Heart left ventricle (tissue), 16 donors: ENCODE results near the gene SPRYD7. TPM values are rescaled to one million over a fixed set of nuclear protein-coding genes. Genes with fewer than 3 reads are reported as not detected.

Experiments used
- ATAC-seq, 4 donors: fragments of 200-7000 bp; cut with Tn5 transposase; one replicate each; pipeline ENCODE4 v1.9.1; 2020 to 2022; ENCODE audit warnings: moderate library complexity in 4 of 4, mild to moderate bottlenecking in 3 of 4, moderate number of reproducible peaks in 1 of 4
- DNase-seq, 5 donors: peaks; one replicate each; pipeline ENCODE4 v3.0.0-alpha.2; 2020
- H3K27ac ChIP-seq, 12 donors: fragments of 200-600 bp; sonication (generic) in 4 of 12; one replicate each; pipeline versions ENCODE4 v1.5.0 to v1.8.0; 2016 to 2022; ENCODE audit warnings: mild to moderate bottlenecking in 2 of 12
- H3K27me3 ChIP-seq, 9 donors: fragments of 200-600 bp; sonication (generic) in 2 of 9; one replicate each; pipeline versions ENCODE4 v1.5.1 to v1.8.0; 2016 to 2022; ENCODE audit warnings: mild to moderate bottlenecking in 3 of 9
- H3K36me3 ChIP-seq, 9 donors: fragments of 200-600 bp; sonication (generic) in 2 of 9; one replicate each; pipeline versions ENCODE4 v1.5.0 to v1.8.0; 2018 to 2022; ENCODE audit warnings: mild to moderate bottlenecking in 2 of 9
- H3K4me1 ChIP-seq, 12 donors: fragments of 200-600 bp; sonication (generic) in 4 of 12; one replicate each; pipeline versions ENCODE4 v1.5.0 to v1.8.0; 2016 to 2022; ENCODE audit warnings: mild to moderate bottlenecking in 3 of 12
- H3K4me3 ChIP-seq, 12 donors: fragments of 200-600 bp; sonication (generic) in 4 of 12; one replicate each; pipeline versions ENCODE4 v1.5.0 to v1.8.0; 2017 to 2022; ENCODE audit warnings: mild to moderate bottlenecking in 9 of 12, moderate library complexity in 4 of 12
- H3K9me3 ChIP-seq, 12 donors: fragments of 200-600 bp; sonication (generic) in 4 of 12; one replicate each; pipeline versions ENCODE4 v1.5.0 to v1.8.0; 2016 to 2022; ENCODE audit warnings: mild to moderate bottlenecking in 1 of 12
- CTCF ChIP-seq, 12 donors: fragments of 200-600 bp; sonication (generic) in 4 of 12; IDR thresholded peaks; one replicate each; pipeline versions ENCODE4 v1.5.0 to v1.8.0; 2018 to 2022; ENCODE audit warnings: antibody characterized with exemption in 12 of 12, mild to moderate bottlenecking in 5 of 12
- POLR2A ChIP-seq, 2 donors: fragments of 450-650 bp; IDR thresholded peaks; one replicate each; pipeline ENCODE4 v1.6.1; 2017; ENCODE audit warnings: antibody characterized with exemption in 2 of 2, mild to moderate bottlenecking in 2 of 2, moderate library complexity in 2 of 2
- WGBS, 4 donors: extraction: QIAGEN DNeasy Blood & Tissue Kit in 2 of 4; methylation state at CpG; one replicate each; pipeline versions ENCODE4 v1.1.5 to v1.1.7; 2013 to 2018; 5-methylcytosine and 5-hydroxymethylcytosine counted together
- intact Hi-C, 10 donors: fragments of 100-400 bp; cut with DNase I; formaldehyde crosslinking; loops; one replicate each; pipeline versions ENCODE4 v1.11.1 to v1.14.2; 2022
- polyA plus RNA-seq, 2 donors: library from polyadenylated mRNA; stranded (reverse); fragments of 200-250 nt; gene quantifications; one replicate each; pipeline ENCODE4 v1.2.3, GENCODE V29; 2013
- total RNA-seq, 9 donors: library from RNA; depleted of rRNA in 2 of 9; stranded (reverse); fragments of >200 nt in 2 of 9; fragmentation: NEBNext Ultra II Directional in 3 of 9; extraction: Animal tissue kit (Norgen Biotek cat#: 25700) in 3 of 9; gene quantifications; one replicate each; pipeline versions ENCODE4 v1.1.0 to v1.2.4, GENCODE V29; 2016 to 2023
- donor health status: ischemic (EF 13 %, LVEDD 7.1; RV severe dilation, severe dysfunction).
- donor health status: healthy with polysubstance abuse.
- donor health status: DM: no; HTN: yes; CAD: no.
- donor health status: DM: no; HTN: no; CAD: no.
- donor health status: ischemic (EF 25% LVEDD 6.9; RV normal size, moderate dysfunction).
- donor health status: ischemic (EF 25% LVEDD 5.7; RV mildly dilated, moderate dysfunction).
- donor health status: healthy.
- donor health status: DM: yes; HTN: yes; CAD: no.
- donor health status: ischemic (EF 35%, LVEDD 5.7; RV mildly dilated, moderate dysfunction).
- donor health status: nonischemic (EF 11% LVEDD 7.7; RV severe dilation, severe dysfunction).
- donor health status: DM: yes; HTN: yes; CAD: no.
- donor health status: PGD.
- donor health status: ischemic (EF 29% LVEDD 5.4; RV normal size, mild dysfunction).
- donor health status: nonischemic (EF 23%, LVEDD 6.1; RV moderate dilation, normal function).

SPRYD7 gene
- total and polyA plus RNA-seq, 11 donors = 6.3 to 14.4 (median 12.3) TPM

GRCh38 chr13:49932868-49933267 lies 3.3 kb downstream of the SPRYD7 start:
- peaks cover 0 to 34% (median 17%) of the 10 kb centered on the region in 9 donors for H3K36me3 ChIP-seq
- no peak for TF ChIP-seq POLR2A (IDR thresholded peaks at IDR 0.05)
- no peak for TF ChIP-seq CTCF (IDR thresholded peaks at IDR 0.05)
- H3K4me1 ChIP-seq = peaks cover 0 to 39% (median 19%) of the 10 kb centered on the region in 12 donors
- H3K9me3 ChIP-seq = no peaks in the 10 kb centered on the region
- no peak for ATAC-seq
- DNase-seq = no peak
- no peak overlapping the region for H3K27ac ChIP-seq
- H3K4me3 ChIP-seq = no peak overlapping the region
- 16 to 39% (median 32%) methylated on average over 1 of the region's 1 CpG for WGBS, 4 donors
- intact Hi-C loops = loop anchor here in 1 of 10 donors (10.0 kb wide), 1 partner anchor 138 kb away; the partner anchor contains the start of gene KPNA3
- H3K27me3 ChIP-seq = no peaks in the 10 kb centered on the region

- no peak for DNase-seq
- Histone ChIP-seq H3K4me1 (peaks cover 0 to 36% (median 14%) of the 10 kb centered on the region in 12 donors), H3K27me3 (no peaks in the 10 kb centered on the region), H3K9me3 (no peaks in the 10 kb centered on the region), H3K27ac (no peak overlapping the region), H3K36me3 (peaks cover 0 to 41% (median 24%) of the 10 kb centered on the region in 9 donors), H3K4me3 (no peak overlapping the region)
- no peak for TF ChIP-seq CTCF (IDR thresholded peaks at IDR 0.05)
- no peak for TF ChIP-seq POLR2A (IDR thresholded peaks at IDR 0.05)
- no peak for ATAC-seq
- WGBS, 4 donors = 92 to 100% (median 93%) methylated on average over 2 of the region's 2 CpGs
- intact Hi-C loops = loop anchor here in 1 of 10 donors (10.0 kb wide), 1 partner anchor 137 kb away; the partner anchor contains the start of gene KPNA3
Measured at GRCh38 chr13:49932066-49932465, 4.1 kb downstream of the SPRYD7 start.

GRCh38 chr13:49927755-49928154 lies 8.4 kb downstream of the SPRYD7 start:
- no peak overlapping the region for H3K27ac ChIP-seq
- intact Hi-C loops = no loop called here
- H3K9me3 ChIP-seq = no peaks in the 10 kb centered on the region
- DNase-seq = no peak
- no peak overlapping the region for H3K4me3 ChIP-seq
- peaks cover 0 to 83% (median 57%) of the 10 kb centered on the region in 9 donors for H3K36me3 ChIP-seq
- H3K4me1 ChIP-seq = peaks cover 0 to 10% (median 0%) of the 10 kb centered on the region in 12 donors
- TF ChIP-seq CTCF (IDR thresholded peaks at IDR 0.05) (no peak), POLR2A (IDR thresholded peaks at IDR 0.05) (no peak)
- 84 to 91% (median 87%) methylated on average over 3 of the region's 3 CpGs for WGBS, 4 donors
- ATAC-seq = no peak
- no peaks in the 10 kb centered on the region for H3K27me3 ChIP-seq

GRCh38 chr13:49925881-49926418 lies 10.2 kb downstream of the SPRYD7 start:
- 80 to 90% (median 85%) methylated on average over 2 of the region's 2 CpGs for WGBS, 4 donors
- H3K36me3 ChIP-seq = peaks cover 0 to 98% (median 63%) of the 10 kb centered on the region in 9 donors
- DNase-seq = no peak

More at GRCh38 chr13:49925881-49926418, 10.2 kb downstream of the SPRYD7 start:
- TF ChIP-seq POLR2A (IDR thresholded peaks at IDR 0.05) (no peak), CTCF (IDR thresholded peaks at IDR 0.05) (no peak)
- Histone ChIP-seq H3K27me3 (no peaks in the 10 kb centered on the region), H3K9me3 (no peaks in the 10 kb centered on the region), H3K4me3 (no peak overlapping the region), H3K27ac (no peak overlapping the region), H3K4me1 (no peaks in the 10 kb centered on the region)
- intact Hi-C loops = no loop called here
- no peak for ATAC-seq
